Prostate gland (tissue), 2 donors: ENCODE data around the gene SPOCK1.

Experiments used
- POLR2A ChIP-seq: fragments of 450-650 bp; IDR thresholded peaks from one replicate; pipeline ENCODE4 v1.6.1; 2016; ENCODE audit warnings: antibody characterized with exemption, mild to moderate bottlenecking
- TF ChIP-seq, protein P1 (sequence below), 4 experiments: fragments of 200-600 bp in 2 of 4; fragments of 450-650 bp in 2 of 4; sonication (generic) in 2 of 4; IDR thresholded peaks; 1 replicate in 3 of 4; 2 replicates in 1 of 4; pipeline ENCODE4 v1.5.1; 2016 to 2019; ENCODE audit warnings: antibody characterized with exemption in 4 of 4, mild to moderate bottlenecking in 2 of 4, moderate library complexity in 2 of 4

DNA sequence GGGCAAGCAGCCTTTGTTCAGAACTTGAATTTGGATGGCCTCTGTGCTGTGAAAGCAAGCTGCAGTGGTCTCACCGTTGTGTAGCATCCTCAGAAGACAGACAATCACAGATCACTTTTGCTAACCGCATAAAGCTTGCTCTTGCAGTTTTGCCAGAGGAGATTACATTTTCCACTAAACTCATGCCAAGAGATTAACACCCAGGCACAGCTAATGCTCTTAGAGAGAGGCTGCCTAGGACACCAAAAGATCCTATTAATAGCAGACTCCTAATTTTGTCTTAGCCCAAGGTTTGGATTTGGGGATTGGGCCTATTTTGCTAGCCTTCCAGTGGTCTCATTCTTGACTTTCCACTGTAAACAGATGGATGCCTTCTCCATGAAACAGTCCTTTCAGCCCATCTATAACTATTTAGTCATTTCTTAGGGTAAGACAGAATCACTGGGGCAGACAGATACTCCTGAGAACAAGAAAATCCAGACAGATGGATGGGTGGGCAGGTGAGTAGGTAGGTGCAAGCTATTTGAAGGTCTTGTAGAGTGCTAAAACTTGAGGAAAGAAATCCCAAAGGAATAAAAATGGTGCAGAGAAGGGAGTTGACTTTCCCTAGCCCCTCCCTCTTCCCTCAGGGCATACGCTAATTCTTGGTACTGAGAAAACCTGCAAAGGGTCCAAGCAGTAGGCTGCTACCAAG is 506.2 kb downstream of the SPOCK1 start:
- TF ChIP-seq, protein P1, sequence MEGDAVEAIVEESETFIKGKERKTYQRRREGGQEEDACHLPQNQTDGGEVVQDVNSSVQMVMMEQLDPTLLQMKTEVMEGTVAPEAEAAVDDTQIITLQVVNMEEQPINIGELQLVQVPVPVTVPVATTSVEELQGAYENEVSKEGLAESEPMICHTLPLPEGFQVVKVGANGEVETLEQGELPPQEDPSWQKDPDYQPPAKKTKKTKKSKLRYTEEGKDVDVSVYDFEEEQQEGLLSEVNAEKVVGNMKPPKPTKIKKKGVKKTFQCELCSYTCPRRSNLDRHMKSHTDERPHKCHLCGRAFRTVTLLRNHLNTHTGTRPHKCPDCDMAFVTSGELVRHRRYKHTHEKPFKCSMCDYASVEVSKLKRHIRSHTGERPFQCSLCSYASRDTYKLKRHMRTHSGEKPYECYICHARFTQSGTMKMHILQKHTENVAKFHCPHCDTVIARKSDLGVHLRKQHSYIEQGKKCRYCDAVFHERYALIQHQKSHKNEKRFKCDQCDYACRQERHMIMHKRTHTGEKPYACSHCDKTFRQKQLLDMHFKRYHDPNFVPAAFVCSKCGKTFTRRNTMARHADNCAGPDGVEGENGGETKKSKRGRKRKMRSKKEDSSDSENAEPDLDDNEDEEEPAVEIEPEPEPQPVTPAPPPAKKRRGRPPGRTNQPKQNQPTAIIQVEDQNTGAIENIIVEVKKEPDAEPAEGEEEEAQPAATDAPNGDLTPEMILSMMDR (IDR thresholded peaks at IDR 0.05), result no peak
- no peak for TF ChIP-seq POLR2A
